DND-41 (cell line): ENCODE measurements around the gene PACRG.

Experiments
- ATAC-seq: fragments of 200-7000 bp; cut with Tn5 transposase; 3 replicates; pipeline ENCODE4 v1.9.1; 2021; ENCODE audit warnings: low read depth; ENCODE audit not compliant: insufficient read depth
- DNase-seq: peaks from one replicate; pipeline ENCODE4 v3.0.0-alpha.2; 2020
- H2AFZ ChIP-seq: 2 replicates; pipeline ENCODE4 v1.6.0; 2012; ENCODE audit warnings: low read depth, low read length
- H3K27ac ChIP-seq: 2 replicates; pipeline ENCODE4 v1.5.1; 2012; ENCODE audit warnings: low read length, inconsistent platforms
- H3K27me3 ChIP-seq: fragments of 200-600 bp; sonication (generic); 2 replicates; pipeline ENCODE4 v1.6.0; 2012; ENCODE audit warnings: low read length, mild to moderate bottlenecking, inconsistent platforms; ENCODE audit not compliant: insufficient read depth, poor library complexity
- H3K36me3 ChIP-seq: 2 replicates; pipeline ENCODE4 v1.5.1; 2012; ENCODE audit warnings: low read length, inconsistent platforms; ENCODE audit not compliant: insufficient read depth
- H3K4me1 ChIP-seq: 2 replicates; pipeline ENCODE4 v1.5.1; 2012; ENCODE audit warnings: mild to moderate bottlenecking, low read length; ENCODE audit not compliant: insufficient read depth
- H3K4me2 ChIP-seq: 2 replicates; pipeline ENCODE4 v1.6.0; 2012; ENCODE audit warnings: mild to moderate bottlenecking, moderate library complexity, low read length, inconsistent platforms; ENCODE audit not compliant: insufficient read depth
- H3K4me3 ChIP-seq, 2 experiments: fragments of 200-600 bp in 1 of 2; shearing (Covaris generic) in 1 of 2; 2 replicates each; pipeline ENCODE4 v1.5.1; 2012 to 2016; ENCODE audit warnings: inconsistent platforms in 2 of 2, low read length in 2 of 2, mild to moderate bottlenecking in 2 of 2, low read depth in 1 of 2, moderate library complexity in 1 of 2
- H3K79me2 ChIP-seq: 2 replicates; pipeline ENCODE4 v1.6.0; 2012; ENCODE audit warnings: low read length, inconsistent platforms; ENCODE audit not compliant: insufficient read depth
- H3K9ac ChIP-seq: 2 replicates; pipeline ENCODE4 v1.6.0; 2012; ENCODE audit warnings: low read depth, mild to moderate bottlenecking, inconsistent platforms, low read length, moderate library complexity
- H3K9me3 ChIP-seq: 2 replicates; pipeline ENCODE4 v1.5.1; 2012; ENCODE audit warnings: low read length, moderate library complexity, mild to moderate bottlenecking, inconsistent platforms; ENCODE audit not compliant: insufficient read depth, severe bottlenecking
- H4K20me1 ChIP-seq: 2 replicates; pipeline ENCODE4 v1.6.0; 2012; ENCODE audit warnings: low read length; ENCODE audit not compliant: insufficient read depth
- EZH2 ChIP-seq: IDR thresholded peaks from 3 replicates; pipeline ENCODE4 v1.6.1; 2012; ENCODE audit warnings: borderline replicate concordance, low read depth, mild to moderate bottlenecking, moderate library complexity, low read length, inconsistent platforms; ENCODE audit not compliant: severe bottlenecking
- TF ChIP-seq, protein P1 (sequence below): IDR thresholded peaks from 2 replicates; pipeline ENCODE4 v1.5.1; 2012; ENCODE audit warnings: borderline replicate concordance, low read length, moderate library complexity, mild to moderate bottlenecking; ENCODE audit not compliant: poor library complexity, severe bottlenecking; ENCODE audit errors: extremely low read depth

Gene PACRG

DNA sequence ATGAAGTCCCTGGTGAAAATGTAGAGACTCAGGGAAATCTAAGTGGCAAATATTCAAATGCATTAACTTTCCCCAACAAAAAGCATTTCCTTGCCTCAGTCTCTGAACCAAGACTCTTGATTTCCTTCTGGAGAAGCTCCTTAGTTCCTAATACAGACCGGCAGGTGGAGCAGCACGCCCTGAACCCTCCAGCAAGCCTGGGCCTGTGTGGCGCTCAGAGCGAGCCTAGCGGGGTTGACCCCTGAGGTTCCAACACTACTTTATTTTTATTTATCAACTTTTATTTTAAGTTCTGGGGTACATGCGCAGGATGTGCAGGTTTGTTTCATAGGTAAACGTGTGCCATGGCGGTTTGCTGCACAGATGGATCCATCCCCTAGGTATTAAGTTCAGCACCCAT lies 50.8 kb downstream of the PACRG start:
- no peak overlapping the region for H3K4me2 ChIP-seq
- H4K20me1 ChIP-seq, result no peaks in the 10 kb centered on the region
- H3K36me3 ChIP-seq, result no peaks in the 10 kb centered on the region
- H3K4me3 ChIP-seq, result no peak overlapping the region
- TF ChIP-seq, protein P1, sequence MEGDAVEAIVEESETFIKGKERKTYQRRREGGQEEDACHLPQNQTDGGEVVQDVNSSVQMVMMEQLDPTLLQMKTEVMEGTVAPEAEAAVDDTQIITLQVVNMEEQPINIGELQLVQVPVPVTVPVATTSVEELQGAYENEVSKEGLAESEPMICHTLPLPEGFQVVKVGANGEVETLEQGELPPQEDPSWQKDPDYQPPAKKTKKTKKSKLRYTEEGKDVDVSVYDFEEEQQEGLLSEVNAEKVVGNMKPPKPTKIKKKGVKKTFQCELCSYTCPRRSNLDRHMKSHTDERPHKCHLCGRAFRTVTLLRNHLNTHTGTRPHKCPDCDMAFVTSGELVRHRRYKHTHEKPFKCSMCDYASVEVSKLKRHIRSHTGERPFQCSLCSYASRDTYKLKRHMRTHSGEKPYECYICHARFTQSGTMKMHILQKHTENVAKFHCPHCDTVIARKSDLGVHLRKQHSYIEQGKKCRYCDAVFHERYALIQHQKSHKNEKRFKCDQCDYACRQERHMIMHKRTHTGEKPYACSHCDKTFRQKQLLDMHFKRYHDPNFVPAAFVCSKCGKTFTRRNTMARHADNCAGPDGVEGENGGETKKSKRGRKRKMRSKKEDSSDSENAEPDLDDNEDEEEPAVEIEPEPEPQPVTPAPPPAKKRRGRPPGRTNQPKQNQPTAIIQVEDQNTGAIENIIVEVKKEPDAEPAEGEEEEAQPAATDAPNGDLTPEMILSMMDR, result no peak
- no peak for TF ChIP-seq EZH2
- DNase-seq, result no peak
- no peaks in the 10 kb centered on the region for H3K4me1 ChIP-seq
- no peaks in the 10 kb centered on the region for H3K27me3 ChIP-seq
- ATAC-seq, result no peak
- H2AFZ ChIP-seq, result no peak overlapping the region
- no peak overlapping the region for H3K27ac ChIP-seq
- H3K79me2 ChIP-seq, result no peaks in the 10 kb centered on the region
- peaks cover 3% of the 10 kb centered on the region for H3K9me3 ChIP-seq
- no peak overlapping the region for H3K9ac ChIP-seq

DNA sequence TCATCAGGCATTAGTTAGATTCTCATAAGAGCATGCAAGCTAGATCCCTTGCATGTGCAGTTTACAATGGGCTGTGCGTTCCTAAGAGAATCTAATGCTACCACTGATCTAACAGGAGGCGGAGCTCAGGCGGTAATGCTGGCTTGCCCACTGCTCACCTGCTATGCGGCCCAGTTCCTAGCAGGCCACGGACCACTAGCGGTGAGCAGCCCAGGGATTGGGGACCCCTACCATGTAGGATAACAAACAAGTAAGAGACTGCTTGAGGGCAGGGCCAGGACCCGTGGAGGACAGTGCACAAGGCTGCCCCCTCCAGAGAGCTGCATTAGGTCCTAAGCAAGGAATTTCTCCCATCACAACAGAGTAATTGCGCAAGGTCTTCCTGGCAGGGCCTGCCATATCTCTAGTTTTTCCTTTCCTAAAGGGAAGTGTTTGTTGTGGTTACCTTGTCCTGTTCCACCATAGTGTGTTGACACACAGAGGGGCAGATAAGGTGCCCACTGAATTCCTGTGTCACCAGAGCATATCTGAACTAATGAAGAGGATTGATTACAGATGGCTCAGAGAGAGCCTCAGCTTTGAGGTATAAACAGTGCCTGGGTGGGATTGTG lies 58.0 kb downstream of the PACRG start:
- TF ChIP-seq, protein P1, result no peak
- TF ChIP-seq EZH2, result no peak
- Histone ChIP-seq H3K4me1 (no peaks in the 10 kb centered on the region), H3K9ac (no peak overlapping the region), H3K4me2 (no peak overlapping the region), H3K27ac (no peak overlapping the region), H3K4me3 (no peak overlapping the region), H3K79me2 (no peaks in the 10 kb centered on the region), H2AFZ (no peak overlapping the region), H3K27me3 (no peaks in the 10 kb centered on the region), H3K36me3 (no peaks in the 10 kb centered on the region), H3K9me3 (no peaks in the 10 kb centered on the region), H4K20me1 (no peaks in the 10 kb centered on the region)
- DNase-seq, result no peak
- ATAC-seq, result no peak

DNA sequence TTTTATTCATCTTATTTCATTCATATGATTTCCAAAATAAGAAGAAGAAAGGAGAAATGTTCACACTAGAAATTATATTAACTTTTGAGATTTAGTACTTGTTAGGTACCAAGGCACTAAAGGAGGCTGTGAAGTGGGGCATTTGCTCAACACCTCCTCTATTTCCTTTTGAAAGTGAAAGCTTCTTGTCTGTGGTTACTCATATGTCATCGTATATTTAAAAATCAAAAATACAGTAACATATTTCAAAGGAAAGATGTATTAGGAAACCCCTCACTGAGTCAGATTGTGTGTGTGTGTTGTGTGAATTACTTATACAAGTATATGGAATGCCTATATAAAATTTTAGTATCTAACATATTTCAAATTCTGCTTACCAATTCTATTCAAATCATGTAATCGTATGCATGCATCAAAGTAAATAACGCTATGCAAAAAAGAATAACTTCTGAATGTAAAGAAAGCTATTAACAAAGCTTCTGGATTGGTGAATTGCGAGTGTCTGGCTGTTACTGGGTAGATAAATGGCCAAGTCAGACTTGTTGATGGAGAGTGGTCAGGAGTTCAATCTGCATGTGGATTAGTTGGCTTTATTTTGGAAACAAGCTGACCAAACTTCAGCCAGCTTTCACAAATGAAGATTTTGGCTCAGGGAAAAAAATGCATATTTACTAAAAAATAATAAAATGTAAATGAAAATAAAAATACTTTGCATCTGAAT lies 70.9 kb downstream of the PACRG start:
- H3K4me3 ChIP-seq, result no peak overlapping the region
- no peaks in the 10 kb centered on the region for H3K9me3 ChIP-seq
- no peak overlapping the region for H3K4me2 ChIP-seq
- H3K4me1 ChIP-seq, result no peaks in the 10 kb centered on the region
- no peak overlapping the region for H3K9ac ChIP-seq
- H4K20me1 ChIP-seq, result no peaks in the 10 kb centered on the region
- no peaks in the 10 kb centered on the region for H3K79me2 ChIP-seq
- no peak for TF ChIP-seq EZH2
- TF ChIP-seq, protein P1, result no peak
- H2AFZ ChIP-seq, result no peak overlapping the region
- H3K27ac ChIP-seq, result no peak overlapping the region
- no peaks in the 10 kb centered on the region for H3K27me3 ChIP-seq
- DNase-seq, result no peak
- no peak for ATAC-seq
- no peaks in the 10 kb centered on the region for H3K36me3 ChIP-seq
